GM21529 (cell line): ENCODE measurements around the gene MYO15A.
"Not testable (repeated sequence)": the region's sequence is repeated elsewhere in the genome, so short reads cannot be mapped to it uniquely, and the experiment has no call there.

ENCODE experiments used
- ATAC-seq: cut with Tn5 transposase; IDR thresholded peaks from one replicate; pipeline ENCODE4 v1.9.1; 2021; ENCODE audit not compliant: unreplicated experiment

MYO15A gene

GRCh38 chr17:18206962-18207361, 98.4 kb downstream of the MYO15A start:
- no peak for ATAC-seq

GRCh38 chr17:18208092-18208491, 99.5 kb downstream of the MYO15A start:
- no peak for ATAC-seq

GRCh38 chr17:18213666-18214270, 105.2 kb downstream of the MYO15A start:
- ATAC-seq: no peak

- not testable (repeated sequence) for ATAC-seq
Observed at GRCh38 chr17:18216906-18217305, 108.3 kb downstream of the MYO15A start.

GRCh38 chr17:18217412-18218015, 109.0 kb downstream of the MYO15A start:
- no peak for ATAC-seq

- no peak for ATAC-seq
Observed at GRCh38 chr17:18218756-18219415, 110.3 kb downstream of the MYO15A start.

- ATAC-seq: no peak
Observed at GRCh38 chr17:18224053-18224386, 115.5 kb downstream of the MYO15A start.

GRCh38 chr17:18224387-18225120, 116.0 kb downstream of the MYO15A start:
- ATAC-seq: no peak

- peak; percentile 77 for ATAC-seq
Observed at GRCh38 chr17:18225121-18225641, 116.6 kb downstream of the MYO15A start, which contains the start of gene LLGL1. TSS of gene LLGL1 (plus strand) at chr17:18225635. CDS start at chr17:18225683, 48 bp downstream.

GRCh38 chr17:18225642-18226283, 117.2 kb downstream of the MYO15A start:
- no peak for ATAC-seq

GRCh38 chr17:18226284-18226945, 117.9 kb downstream of the MYO15A start:
- ATAC-seq: no peak

GRCh38 chr17:18227635-18228034, 119.1 kb downstream of the MYO15A start:
- ATAC-seq: no peak

GRCh38 chr17:18228176-18228682, 119.7 kb downstream of the MYO15A start:
- ATAC-seq: no peak

- no peak for ATAC-seq
Observed at GRCh38 chr17:18229254-18229653, 120.7 kb downstream of the MYO15A start.
